H1 (cell line): Measurements from ENCODE around the gene SLC8A1. TPM values are rescaled to one million over a fixed set of nuclear protein-coding genes. Genes with fewer than 3 reads are reported as not detected.

Experiments
- CTCF ChIA-PET: fragments of 300-600 bp; sonication (Branson Sonifier 250); formaldehyde crosslinking; loops from one replicate; lab custom pipeline; 2021; ENCODE audit not compliant: partially characterized antibody; lab: Charles Lee
- POLR2A ChIA-PET: fragments of 300-600 bp; sonication (Branson Sonifier 250); formaldehyde crosslinking; loops from one replicate; lab custom pipeline; 2021; ENCODE audit warnings: inconsistent platforms; ENCODE audit not compliant: partially characterized antibody; lab: Charles Lee
- DNase-seq, 2 experiments: peaks; one replicate each; pipeline versions ENCODE4 v3.0.0 to v3.0.0-alpha.2; 2010 to 2022; ENCODE audit warnings: low spot score in 2 of 2, low read depth in 1 of 2, mixed read lengths in 1 of 2
- FAIRE-seq: peaks from 2 replicates; lab custom pipeline; 2011; peaks lifted over from hg19 to GRCh38; lab: Jason Lieb, UNC
- H2AFZ ChIP-seq: 2 replicates; pipeline ENCODE4 v1.8.1; 2012; ENCODE audit warnings: low read length, inconsistent platforms
- H2AK5ac ChIP-seq: 2 replicates; pipeline ENCODE4 v1.6.1; 2013; ENCODE audit warnings: low read depth, low read length
- H2BK120ac ChIP-seq: replicated peaks from 2 replicates; pipeline ENCODE3; 2013; ENCODE audit warnings: low read depth, low read length, inconsistent platforms
- H2BK12ac ChIP-seq: 2 replicates; pipeline ENCODE4 v1.6.1; 2013; ENCODE audit warnings: low read depth, low read length
- H2BK15ac ChIP-seq: 2 replicates; pipeline ENCODE4 v1.6.1; 2013; ENCODE audit warnings: low read length
- H2BK20ac ChIP-seq: 2 replicates; pipeline ENCODE4 v1.6.1; 2013; ENCODE audit warnings: low read length
- H2BK5ac ChIP-seq: 2 replicates; pipeline ENCODE4 v1.6.1; 2013; ENCODE audit warnings: low read depth, low read length
- H3K14ac ChIP-seq: 2 replicates; pipeline ENCODE4 v1.6.1; 2013; ENCODE audit warnings: inconsistent platforms; ENCODE audit not compliant: insufficient read length
- H3K18ac ChIP-seq: 2 replicates; pipeline ENCODE4 v1.6.1; 2013; ENCODE audit warnings: low read length; ENCODE audit errors: extremely low read depth
- H3K23ac ChIP-seq: 2 replicates; pipeline ENCODE4 v1.6.1; 2013; ENCODE audit warnings: inconsistent platforms; ENCODE audit not compliant: insufficient read length
- H3K23me2 ChIP-seq: 2 replicates; pipeline ENCODE4 v1.6.1; 2013; ENCODE audit warnings: low read depth, low read length
- H3K27ac ChIP-seq: 2 replicates; pipeline ENCODE4 v1.6.1; 2011; ENCODE audit warnings: low read depth, low read length, inconsistent platforms
- H3K27me3 ChIP-seq, 4 experiments: replicated peaks in 1 of 4; 1 replicate in 1 of 4; 2 replicates in 3 of 4; pipeline versions ENCODE4 v1.6.1 to v1.8.1; 2011 to 2013; ENCODE audit warnings: low read length in 3 of 4, mild to moderate bottlenecking in 3 of 4, inconsistent platforms in 2 of 4, mixed read lengths in 2 of 4, moderate library complexity in 1 of 4; ENCODE audit not compliant: control insufficient read depth in 3 of 4, insufficient read depth in 3 of 4; ENCODE audit errors: extremely low read depth in 1 of 4
- H3K36me3 ChIP-seq, 4 experiments: 2 replicates each; pipeline versions ENCODE4 v1.6.1 to v1.8.1; 2011 to 2013; ENCODE audit warnings: mild to moderate bottlenecking in 4 of 4, low read length in 3 of 4, moderate library complexity in 2 of 4, control low read depth in 1 of 4, inconsistent platforms in 1 of 4; ENCODE audit not compliant: insufficient read depth in 4 of 4, control insufficient read depth in 2 of 4
- H3K4ac ChIP-seq: replicated peaks from 2 replicates; pipeline ENCODE3; 2013; ENCODE audit warnings: low read length, low read depth, mixed read lengths, inconsistent platforms; ENCODE audit not compliant: insufficient read length
- H3K4me1 ChIP-seq, 4 experiments: replicated peaks in 1 of 4; 1 replicate in 1 of 4; 2 replicates in 3 of 4; pipeline versions ENCODE4 v1.6.1 to v1.8.1; 2011 to 2013; ENCODE audit warnings: low read length in 3 of 4, inconsistent platforms in 2 of 4, mixed read lengths in 1 of 4; ENCODE audit not compliant: insufficient read depth in 4 of 4, control insufficient read depth in 3 of 4
- H3K4me2 ChIP-seq, 2 experiments: 2 replicates each; pipeline versions ENCODE4 v1.6.1 to v1.8.1; 2011 to 2013; ENCODE audit warnings: low read depth in 2 of 2, low read length in 2 of 2, control low read depth in 1 of 2, inconsistent platforms in 1 of 2, mild to moderate bottlenecking in 1 of 2; ENCODE audit not compliant: insufficient read depth in 1 of 2
- H3K4me3 ChIP-seq, 4 experiments: fragments of 200-600, 300-600 bp in 1 of 4; sonication (generic), shearing (Covaris generic), sonication (Bioruptor Twin) in 1 of 4; 2 replicates each; pipeline versions ENCODE4 v1.5.1 to v1.8.1; 2011 to 2016; ENCODE audit warnings: low read length in 4 of 4, low read depth in 3 of 4, control low read depth in 2 of 4, inconsistent platforms in 2 of 4, mild to moderate bottlenecking in 2 of 4, mixed read lengths in 1 of 4, moderate library complexity in 1 of 4; ENCODE audit not compliant: insufficient read depth in 2 of 4; ENCODE audit errors: extremely low read depth in 1 of 4
- H3K56ac ChIP-seq: replicated peaks from 2 replicates; pipeline ENCODE3; 2013; ENCODE audit warnings: low read depth, mild to moderate bottlenecking, mixed read lengths, low read length, inconsistent platforms; ENCODE audit not compliant: insufficient read length
- H3K79me1 ChIP-seq: 2 replicates; pipeline ENCODE4 v1.6.1; 2013; ENCODE audit warnings: low read depth, low read length, control low read depth
- H3K79me2 ChIP-seq, 2 experiments: 2 replicates each; pipeline versions ENCODE4 v1.6.1 to v1.8.1; 2012 to 2013; ENCODE audit warnings: low read length in 2 of 2, mild to moderate bottlenecking in 2 of 2, inconsistent platforms in 1 of 2; ENCODE audit not compliant: insufficient read depth in 2 of 2, control insufficient read depth in 1 of 2
- H3K9ac ChIP-seq, 4 experiments: replicated peaks in 1 of 4; 1 replicate in 1 of 4; 2 replicates in 3 of 4; pipeline versions ENCODE4 v1.6.1 to v1.8.1; 2011 to 2013; ENCODE audit warnings: low read depth in 3 of 4, low read length in 3 of 4, control low read depth in 2 of 4, mild to moderate bottlenecking in 2 of 4, moderate library complexity in 2 of 4, inconsistent platforms in 1 of 4; ENCODE audit errors: extremely low read depth in 1 of 4
- H3K9me3 ChIP-seq, 2 experiments: 2 replicates each; pipeline versions ENCODE4 v1.6.1 to v1.8.1; 2012 to 2013; ENCODE audit warnings: mild to moderate bottlenecking in 2 of 2, moderate library complexity in 2 of 2, control low read depth in 1 of 2, inconsistent platforms in 1 of 2, low read depth in 1 of 2, low read length in 1 of 2, mixed read lengths in 1 of 2; ENCODE audit not compliant: insufficient read depth in 2 of 2
- H4K20me1 ChIP-seq, 2 experiments: replicated peaks in 1 of 2; 2 replicates each; pipeline versions ENCODE3 to v1.8.1; 2011 to 2013; ENCODE audit warnings: inconsistent platforms in 2 of 2, low read length in 2 of 2, mild to moderate bottlenecking in 1 of 2; ENCODE audit not compliant: insufficient read depth in 2 of 2, control insufficient read depth in 1 of 2
- H4K5ac ChIP-seq: 2 replicates; pipeline ENCODE4 v1.6.1; 2013; ENCODE audit warnings: low read length, low read depth, mixed read lengths, inconsistent platforms; ENCODE audit not compliant: insufficient read length
- H4K8ac ChIP-seq: 2 replicates; pipeline ENCODE4 v1.8.0; 2013; ENCODE audit warnings: mild to moderate bottlenecking, moderate library complexity, low read length, inconsistent platforms; ENCODE audit not compliant: insufficient read depth; ENCODE audit errors: extremely low read depth
- H4K91ac ChIP-seq: replicated peaks from 2 replicates; pipeline ENCODE3; 2013; ENCODE audit warnings: low read length, mixed read lengths, inconsistent platforms; ENCODE audit not compliant: insufficient read length
- ASH2L ChIP-seq: fragments of 200-600, 300-600 bp; sonication (generic); IDR thresholded peaks from one replicate; pipeline ENCODE4 v1.7.1; 2017; ENCODE audit warnings: low read length
- CBX5 ChIP-seq: fragments of 300-800, 300-1000 bp; sonication (generic); IDR thresholded peaks from 2 replicates; pipeline ENCODE4 v1.7.1; 2016; ENCODE audit warnings: antibody characterized with exemption, low read length, low read depth
- CHD2 ChIP-seq: IDR thresholded peaks from 2 replicates; pipeline ENCODE4 v1.6.1; 2012; ENCODE audit warnings: low read length, improper control_type of control experiment
- EGR1 ChIP-seq: IDR thresholded peaks from 2 replicates; pipeline ENCODE4 v1.6.1; 2011; ENCODE audit warnings: low read depth, low read length, borderline replicate concordance
- EP300 ChIP-seq, 2 experiments: IDR thresholded peaks; 1 replicate in 1 of 2; 2 replicates in 1 of 2; pipeline ENCODE4 v1.6.1; 2011 to 2012; ENCODE audit warnings: low read depth in 2 of 2, low read length in 2 of 2, mild to moderate bottlenecking in 2 of 2, borderline replicate concordance in 1 of 2, inconsistent platforms in 1 of 2, moderate library complexity in 1 of 2
- HDAC2 ChIP-seq, 2 experiments: fragments of 300-600 bp in 1 of 2; sonication (generic) in 1 of 2; IDR thresholded peaks; 2 replicates each; pipeline ENCODE4 v1.6.1; 2011 to 2012; ENCODE audit warnings: low read depth in 2 of 2, low read length in 2 of 2, mild to moderate bottlenecking in 2 of 2, moderate library complexity in 2 of 2, borderline replicate concordance in 1 of 2, inconsistent platforms in 1 of 2
- HDAC6 ChIP-seq: IDR thresholded peaks from one replicate; pipeline ENCODE4 v1.7.1; 2012; ENCODE audit warnings: low read depth, mild to moderate bottlenecking, inconsistent platforms, low read length, moderate library complexity
- JUND ChIP-seq: IDR thresholded peaks from 2 replicates; pipeline ENCODE4 v1.6.1; 2011; ENCODE audit warnings: mild to moderate bottlenecking, improper control_type of control experiment, low read length
- MAFK ChIP-seq: IDR thresholded peaks from 2 replicates; pipeline ENCODE4 v1.6.1; 2012; ENCODE audit warnings: low read depth, mild to moderate bottlenecking, improper control_type of control experiment, low read length
- POLR2A ChIP-seq, 2 experiments: IDR thresholded peaks; 1 replicate in 1 of 2; 2 replicates in 1 of 2; pipeline ENCODE4 v1.6.1; 2011; ENCODE audit warnings: low read depth in 2 of 2, low read length in 2 of 2, mild to moderate bottlenecking in 2 of 2; ENCODE audit errors: control extremely low read depth in 1 of 2
- SAP30 ChIP-seq: fragments of 300-600 bp; sonication (generic); IDR thresholded peaks from 2 replicates; pipeline ENCODE4 v1.7.1; 2012; ENCODE audit warnings: low read length, moderate library complexity, mild to moderate bottlenecking, inconsistent platforms; ENCODE audit not compliant: insufficient read depth, insufficient replicate concordance
- SP2 ChIP-seq: IDR thresholded peaks from 2 replicates; pipeline ENCODE4 v1.6.1; 2012; ENCODE audit warnings: mild to moderate bottlenecking, low read length, inconsistent platforms
- TAF7 ChIP-seq: optimal IDR thresholded peaks from 2 replicates; pipeline ENCODE3; 2011; ENCODE audit warnings: low read depth, mild to moderate bottlenecking, inconsistent platforms, low read length, moderate library complexity, borderline replicate concordance
- WGBS, 2 experiments: shearing (Covaris generic) in 1 of 2; methylation state at CpG; one replicate each; pipeline versions ENCODE4 v1.1.6 to v1.1.7; 2013 to 2015; ENCODE audit warnings: low lambda C conversion rate in 2 of 2, mixed read lengths in 2 of 2, inconsistent platforms in 1 of 2, low coverage in 1 of 2, missing lambda C conversion rate in 1 of 2; ENCODE audit not compliant: insufficient replicate concordance in 2 of 2, insufficient coverage in 1 of 2, insufficient read length in 1 of 2; ENCODE audit errors: extremely low coverage in 1 of 2, missing lambda C conversion rate in 1 of 2; 5-methylcytosine and 5-hydroxymethylcytosine counted together
- polyA plus RNA-seq, 7 experiments: library from polyadenylated mRNA; depleted of rRNA in 3 of 7; stranded (reverse) in 5 of 7; unstranded in 2 of 7; fragments of >200 nt in 5 of 7; fragments of 200-250 nt in 2 of 7; gene quantifications; 1 replicate in 5 of 7; 2 replicates in 1 of 7; 4 replicates in 1 of 7; pipeline versions ENCODE4 v1.2.1 to v1.2.3, GENCODE V29; 2011 to 2013; ENCODE audit warnings: missing spikeins in 2 of 7, mixed read lengths in 2 of 7
- total RNA-seq: library from RNA; stranded (reverse); fragmentation: NEBNext Ultra II Directional; extraction: Animal tissue kit (Norgen Biotek cat#: 25700); gene quantifications from 2 replicates; pipeline ENCODE4 v1.2.1, GENCODE V29; 2021
- TF ChIP-seq, protein P1 (sequence below): IDR thresholded peaks from 2 replicates; pipeline ENCODE4 v1.6.1; 2012; ENCODE audit warnings: inconsistent platforms

The SLC8A1 gene
- total and polyA plus RNA-seq, 2 of the 8 experiments (the other 6 are each of a cell fraction or from before 2014, with no cell fraction given): 0.68 to 3.6 TPM

DNA sequence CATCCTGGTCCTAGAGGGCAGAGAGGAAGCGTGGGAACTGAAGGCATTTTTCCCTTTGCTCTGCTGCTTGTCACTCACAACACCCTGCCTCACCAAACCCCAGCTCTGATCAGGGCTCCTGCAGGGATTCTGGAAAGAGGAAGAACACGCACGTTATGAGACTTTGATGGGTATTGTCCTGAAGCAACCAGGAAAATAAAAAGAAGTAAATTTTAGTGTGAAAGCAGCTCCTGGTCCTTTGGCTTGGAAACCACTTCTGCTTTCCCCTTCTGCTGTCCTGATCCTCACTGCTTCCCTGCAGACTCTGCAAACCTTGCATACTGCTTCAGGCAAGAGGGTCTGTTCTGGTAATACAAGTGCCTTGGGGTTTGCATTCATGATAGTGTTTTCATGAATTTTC lies 164.1 kb downstream of the SLC8A1 start:
- H2AFZ ChIP-seq: no peak overlapping the region
- H3K23me2 ChIP-seq: no peaks in the 10 kb centered on the region
- no peaks in the 10 kb centered on the region for H4K20me1 ChIP-seq
- no peak overlapping the region for H4K8ac ChIP-seq
- 64% methylated on average over 3 of the region's 3 CpGs; no CpG with 5 or more reads in 1 of the 2 experiments for WGBS, 2 experiments
- H3K4me2 ChIP-seq: no peak overlapping the region
- no peak overlapping the region for H4K5ac ChIP-seq
- no peak overlapping the region for H3K27ac ChIP-seq
- no peaks in the 10 kb centered on the region for H3K36me3 ChIP-seq
- H4K91ac ChIP-seq: no peak overlapping the region
- no peak overlapping the region for H3K9ac ChIP-seq
- H2BK12ac ChIP-seq: no peak overlapping the region
- H3K79me1 ChIP-seq: no peaks in the 10 kb centered on the region
- no peak overlapping the region for H2BK20ac ChIP-seq
- no peaks in the 10 kb centered on the region for H3K9me3 ChIP-seq
- CTCF ChIA-PET: interaction anchor here (0.7 to 1.0 kb wide), 3 partner anchors 31 to 341 kb away, joined by 3 to 5 read pairs (median 3); no protein-coding TSS in a partner anchor
- no peak overlapping the region for H2AK5ac ChIP-seq
- no peaks in the 10 kb centered on the region for H3K4me1 ChIP-seq
- no peak overlapping the region for H3K4me3 ChIP-seq
- H3K79me2 ChIP-seq: no peaks in the 10 kb centered on the region
- no peak for DNase-seq
- no peaks in the 10 kb centered on the region for H3K27me3 ChIP-seq
- POLR2A ChIA-PET: no interaction called here
- no peak overlapping the region for H3K18ac ChIP-seq
- no peak overlapping the region for H2BK15ac ChIP-seq
- H3K4ac ChIP-seq: no peak overlapping the region
- H2BK120ac ChIP-seq: no peak overlapping the region
- no peak overlapping the region for H3K23ac ChIP-seq
- FAIRE-seq: no peak
- no peak overlapping the region for H3K14ac ChIP-seq
- no peak overlapping the region for H3K56ac ChIP-seq
- no peak overlapping the region for H2BK5ac ChIP-seq
- no peak for TF ChIP-seq CBX5
- TF ChIP-seq TAF7: no peak
- TF ChIP-seq ASH2L: no peak
- TF ChIP-seq HDAC2 (IDR thresholded peaks at IDR 0.05; ENCODE audit: borderline replicate concordance in 1 of 2, low read depth in 2 of 2, low read length in 2 of 2): no peak
- TF ChIP-seq HDAC6: no peak
- TF ChIP-seq SAP30: no peak
- no peak for TF ChIP-seq CHD2
- no peak for TF ChIP-seq JUND
- TF ChIP-seq MAFK: no peak
- TF ChIP-seq EP300 (IDR thresholded peaks at IDR 0.05; ENCODE audit: borderline replicate concordance in 1 of 2, low read depth in 2 of 2, low read length in 2 of 2): no peak
- TF ChIP-seq EGR1: no peak
- TF ChIP-seq, protein P1, sequence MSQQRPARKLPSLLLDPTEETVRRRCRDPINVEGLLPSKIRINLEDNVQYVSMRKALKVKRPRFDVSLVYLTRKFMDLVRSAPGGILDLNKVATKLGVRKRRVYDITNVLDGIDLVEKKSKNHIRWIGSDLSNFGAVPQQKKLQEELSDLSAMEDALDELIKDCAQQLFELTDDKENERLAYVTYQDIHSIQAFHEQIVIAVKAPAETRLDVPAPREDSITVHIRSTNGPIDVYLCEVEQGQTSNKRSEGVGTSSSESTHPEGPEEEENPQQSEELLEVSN: no peak
- TF ChIP-seq SP2: no peak
- no peak for TF ChIP-seq POLR2A (IDR thresholded peaks at IDR 0.05; ENCODE audit: control extremely low read depth in 1 of 2, low read depth in 2 of 2, low read length in 2 of 2)
